Body of pancreas (tissue), 4 donors: Measurements from ENCODE around the gene FLYWCH2.

Experiments
- POLR2A ChIP-seq, 3 donors: fragments of 450-650 bp; IDR thresholded peaks; one replicate each; pipeline ENCODE4 v1.6.1; 2016; ENCODE audit warnings: antibody characterized with exemption in 3 of 3, mild to moderate bottlenecking in 2 of 3
- TF ChIP-seq, protein P1 (sequence below), 7 experiments: fragments of 450-650 bp in 4 of 7; fragments of 200-600 bp in 3 of 7; sonication (generic) in 3 of 7; IDR thresholded peaks; one replicate each; pipeline ENCODE4 v1.5.1; 2016 to 2019; ENCODE audit warnings: antibody characterized with exemption in 7 of 7

GRCh38 chr16:2859686-2860265 is 23.2 kb upstream of the FLYWCH2 start:
- TF ChIP-seq, protein P1, sequence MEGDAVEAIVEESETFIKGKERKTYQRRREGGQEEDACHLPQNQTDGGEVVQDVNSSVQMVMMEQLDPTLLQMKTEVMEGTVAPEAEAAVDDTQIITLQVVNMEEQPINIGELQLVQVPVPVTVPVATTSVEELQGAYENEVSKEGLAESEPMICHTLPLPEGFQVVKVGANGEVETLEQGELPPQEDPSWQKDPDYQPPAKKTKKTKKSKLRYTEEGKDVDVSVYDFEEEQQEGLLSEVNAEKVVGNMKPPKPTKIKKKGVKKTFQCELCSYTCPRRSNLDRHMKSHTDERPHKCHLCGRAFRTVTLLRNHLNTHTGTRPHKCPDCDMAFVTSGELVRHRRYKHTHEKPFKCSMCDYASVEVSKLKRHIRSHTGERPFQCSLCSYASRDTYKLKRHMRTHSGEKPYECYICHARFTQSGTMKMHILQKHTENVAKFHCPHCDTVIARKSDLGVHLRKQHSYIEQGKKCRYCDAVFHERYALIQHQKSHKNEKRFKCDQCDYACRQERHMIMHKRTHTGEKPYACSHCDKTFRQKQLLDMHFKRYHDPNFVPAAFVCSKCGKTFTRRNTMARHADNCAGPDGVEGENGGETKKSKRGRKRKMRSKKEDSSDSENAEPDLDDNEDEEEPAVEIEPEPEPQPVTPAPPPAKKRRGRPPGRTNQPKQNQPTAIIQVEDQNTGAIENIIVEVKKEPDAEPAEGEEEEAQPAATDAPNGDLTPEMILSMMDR (IDR thresholded peaks at IDR 0.05): no peak
- TF ChIP-seq POLR2A (IDR thresholded peaks at IDR 0.05): no peak
